ENCODE measurements around the gene ZBTB17. TPM values are rescaled to one million over a fixed set of nuclear protein-coding genes. Genes with fewer than 3 reads are reported as not detected.

The ZBTB17 gene
- total RNA-seq, 2 experiments from 2014 or later = 44.1 to 45.7 TPM

DNA sequence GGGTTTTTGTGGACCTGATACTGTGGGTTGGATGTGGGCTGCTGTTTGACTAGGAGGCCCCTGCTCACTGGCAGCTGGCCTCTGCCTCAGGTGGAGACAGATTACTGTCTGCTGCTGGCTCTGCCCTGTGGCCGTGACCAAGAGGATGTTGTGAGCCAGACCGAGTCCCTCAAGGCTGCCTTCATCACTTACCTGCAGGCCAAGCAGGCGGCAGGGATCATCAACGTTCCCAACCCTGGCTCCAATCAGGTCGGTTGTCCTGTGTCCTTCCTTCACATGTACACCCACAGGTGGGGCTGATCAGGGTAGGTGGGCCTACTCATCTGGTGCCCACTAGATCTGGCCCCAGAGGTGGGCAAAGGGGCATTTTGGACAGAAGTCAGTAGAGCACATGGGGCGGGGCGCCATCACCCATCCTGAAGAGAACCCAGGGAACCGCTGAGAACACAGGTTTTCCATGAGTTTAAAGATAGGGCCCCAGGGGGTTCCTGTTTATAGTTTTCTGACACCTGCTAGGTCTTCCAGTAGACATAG is 37.2 kb downstream of the ZBTB17 start:
- Mint-ChIP-seq H3K4me1 (ENCODE audit: low read depth) (peaks cover 12% of the 10 kb centered on the region), H3K27me3 (no peaks in the 10 kb centered on the region), H3K9me3 (no peaks in the 10 kb centered on the region), H3K36me3 (ENCODE audit: low read depth) (peaks cover 54% of the 10 kb centered on the region), H3K27ac (peak overlapping the region; percentile 56), H3K4me3 (no peak overlapping the region)
- ChIA-PET CTCF (interaction anchor here (2.3 kb wide), 1 partner anchor 123 kb away, joined by 6 read pairs; no protein-coding TSS in a partner anchor), POLR2A (interaction anchor here (3.3 kb wide), 1 partner anchor 10 kb away, joined by 14 read pairs; no protein-coding TSS in a partner anchor)
- DNase-seq = no peak
- peak; percentile 27 for ATAC-seq
- intact Hi-C loops (cut with micrococcal nuclease) = no loop called here
- TF ChIP-seq, protein P1, sequence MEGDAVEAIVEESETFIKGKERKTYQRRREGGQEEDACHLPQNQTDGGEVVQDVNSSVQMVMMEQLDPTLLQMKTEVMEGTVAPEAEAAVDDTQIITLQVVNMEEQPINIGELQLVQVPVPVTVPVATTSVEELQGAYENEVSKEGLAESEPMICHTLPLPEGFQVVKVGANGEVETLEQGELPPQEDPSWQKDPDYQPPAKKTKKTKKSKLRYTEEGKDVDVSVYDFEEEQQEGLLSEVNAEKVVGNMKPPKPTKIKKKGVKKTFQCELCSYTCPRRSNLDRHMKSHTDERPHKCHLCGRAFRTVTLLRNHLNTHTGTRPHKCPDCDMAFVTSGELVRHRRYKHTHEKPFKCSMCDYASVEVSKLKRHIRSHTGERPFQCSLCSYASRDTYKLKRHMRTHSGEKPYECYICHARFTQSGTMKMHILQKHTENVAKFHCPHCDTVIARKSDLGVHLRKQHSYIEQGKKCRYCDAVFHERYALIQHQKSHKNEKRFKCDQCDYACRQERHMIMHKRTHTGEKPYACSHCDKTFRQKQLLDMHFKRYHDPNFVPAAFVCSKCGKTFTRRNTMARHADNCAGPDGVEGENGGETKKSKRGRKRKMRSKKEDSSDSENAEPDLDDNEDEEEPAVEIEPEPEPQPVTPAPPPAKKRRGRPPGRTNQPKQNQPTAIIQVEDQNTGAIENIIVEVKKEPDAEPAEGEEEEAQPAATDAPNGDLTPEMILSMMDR (IDR thresholded peaks at IDR 0.05) = no peak

DNA sequence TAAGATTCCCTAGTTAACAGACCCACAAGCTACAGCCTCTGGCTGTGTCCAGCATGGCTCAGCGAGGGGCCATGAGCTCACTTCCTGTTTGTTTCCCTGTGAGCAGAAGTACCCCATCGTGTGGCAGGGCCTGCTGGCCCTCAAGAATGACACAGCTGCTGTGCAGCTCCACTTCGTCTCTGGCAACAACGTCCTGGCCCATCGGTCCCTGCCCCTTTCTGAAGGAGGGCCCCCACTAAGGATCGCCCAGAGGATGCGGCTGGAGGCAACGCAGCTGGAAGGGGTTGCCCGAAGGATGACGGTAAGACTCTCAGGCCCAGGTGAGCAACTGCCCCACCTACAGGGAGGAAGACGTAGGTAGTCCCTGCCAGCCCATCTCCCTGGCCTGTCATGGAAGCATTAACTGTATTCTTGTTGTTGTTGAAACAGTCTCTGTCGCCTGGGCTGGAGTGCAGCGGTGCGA is 38.2 kb downstream of the ZBTB17 start:
- peaks cover 62% of the 10 kb centered on the region for H3K36me3 Mint-ChIP-seq (ENCODE audit: low read depth)
- TF ChIP-seq, protein P1 (IDR thresholded peaks at IDR 0.05) = no peak
- CTCF ChIA-PET = interaction anchor here (1.1 to 2.3 kb wide), 4 partner anchors 12 to 122 kb away, joined by 3 to 6 read pairs (median 4); partner anchors contain the start of gene ZBTB17
- no peaks in the 10 kb centered on the region for H3K27me3 Mint-ChIP-seq
- no peaks in the 10 kb centered on the region for H3K9me3 Mint-ChIP-seq
- DNase-seq = no peak
- peaks cover 12% of the 10 kb centered on the region for H3K4me1 Mint-ChIP-seq (ENCODE audit: low read depth)
- peak overlapping the region; percentile 80 for H3K27ac Mint-ChIP-seq
- ATAC-seq = no peak
- no peak overlapping the region for H3K4me3 Mint-ChIP-seq
- intact Hi-C loops (cut with micrococcal nuclease) = no loop called here
- POLR2A ChIA-PET = interaction anchor here (1.0 to 3.3 kb wide), 3 partner anchors 11 to 37 kb away, joined by 3 to 14 read pairs (median 3); no protein-coding TSS in a partner anchor

DNA sequence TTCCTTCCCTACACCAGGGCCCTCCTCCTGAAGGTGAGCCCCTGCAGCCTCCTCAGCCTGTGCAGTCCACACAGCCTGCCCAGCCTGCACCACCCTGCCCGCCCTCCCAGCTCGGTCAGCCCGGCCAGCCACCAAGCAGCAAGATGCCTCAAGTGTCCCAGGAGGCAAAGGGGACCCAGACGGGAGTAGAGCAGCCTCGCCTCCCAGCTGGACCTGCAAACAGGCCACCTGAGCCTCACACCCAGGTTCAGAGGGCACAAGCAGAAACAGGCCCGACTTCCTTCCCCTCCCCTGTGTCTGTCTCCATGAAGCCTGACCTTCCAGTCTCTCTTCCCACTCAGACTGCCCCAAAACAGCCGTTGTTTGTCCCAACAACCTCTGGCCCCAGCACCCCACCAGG is 38.8 kb downstream of the ZBTB17 start:
- ChIA-PET POLR2A (interaction anchor here (0.9 to 3.3 kb wide), 4 partner anchors 12 to 89 kb away, joined by 3 to 14 read pairs (median 4); no protein-coding TSS in a partner anchor), CTCF (interaction anchor here (1.1 to 2.3 kb wide), 4 partner anchors 12 to 122 kb away, joined by 3 to 6 read pairs (median 4); partner anchors contain the start of gene ZBTB17)
- no peak for ATAC-seq
- peaks cover 12% of the 10 kb centered on the region for H3K4me1 Mint-ChIP-seq (ENCODE audit: low read depth)
- TF ChIP-seq, protein P1 (IDR thresholded peaks at IDR 0.05) = no peak
- no peaks in the 10 kb centered on the region for H3K9me3 Mint-ChIP-seq
- H3K4me3 Mint-ChIP-seq = no peak overlapping the region
- H3K36me3 Mint-ChIP-seq (ENCODE audit: low read depth) = peaks cover 66% of the 10 kb centered on the region
- intact Hi-C loops (cut with micrococcal nuclease) = no loop called here
- H3K27me3 Mint-ChIP-seq = no peaks in the 10 kb centered on the region
- no peak for DNase-seq
- peak overlapping the region; percentile 80 for H3K27ac Mint-ChIP-seq

DNA sequence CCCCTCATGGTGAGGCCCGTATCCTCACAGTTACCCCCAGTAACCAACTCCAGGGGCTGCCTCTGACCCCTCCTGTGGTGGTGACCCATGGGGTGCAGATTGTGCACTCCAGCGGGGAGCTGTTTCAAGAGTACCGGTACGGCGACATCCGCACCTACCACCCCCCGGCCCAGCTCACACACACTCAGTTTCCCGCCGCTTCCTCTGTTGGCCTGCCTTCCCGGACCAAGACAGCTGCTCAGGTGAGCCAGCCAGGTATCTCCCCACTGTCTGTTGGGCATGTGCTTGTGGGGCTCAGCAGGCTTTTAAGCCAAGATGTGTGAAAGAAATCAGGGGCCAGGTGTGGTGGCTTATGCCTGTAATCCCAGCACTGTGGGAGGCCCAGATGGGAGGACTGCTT is 39.9 kb downstream of the ZBTB17 start:
- CTCF ChIA-PET = interaction anchor here (0.8 kb wide), 1 partner anchor 59 kb away, joined by 3 read pairs; no protein-coding TSS in a partner anchor
- Mint-ChIP-seq H3K36me3 (ENCODE audit: low read depth) (peaks cover 65% of the 10 kb centered on the region), H3K27ac (peak overlapping the region; percentile 20), H3K4me3 (no peak overlapping the region), H3K9me3 (no peaks in the 10 kb centered on the region), H3K27me3 (no peaks in the 10 kb centered on the region), H3K4me1 (ENCODE audit: low read depth) (peaks cover 12% of the 10 kb centered on the region)
- ATAC-seq (no peak), DNase-seq (no peak)
- POLR2A ChIA-PET = interaction anchor here (0.6 to 3.3 kb wide), 2 partner anchors 13 to 455 kb away, joined by 3 to 14 read pairs; no protein-coding TSS in a partner anchor
- intact Hi-C loops (cut with micrococcal nuclease) = no loop called here
- TF ChIP-seq, protein P1 (IDR thresholded peaks at IDR 0.05) = no peak
